GM12878 (cell line): Measurements from ENCODE around the gene PFKP. TPM values are rescaled to one million over a fixed set of nuclear protein-coding genes. Genes with fewer than 3 reads are reported as not detected.

Experiments
- ATAC-seq: fragments of 200-7000 bp; cut with Tn5 transposase; 3 replicates; pipeline ENCODE4 v1.9.1; 2020; ENCODE audit warnings: mild to moderate bottlenecking, moderate library complexity
- BruUV-seq: library from RNA; stranded (reverse); fragments of 400-500 nt; replicated peaks from 2 replicates; lab custom pipeline; 2021; lab: Mats Ljungman, UMichigan
- CTCF ChIA-PET: fragments of 300-600 bp; sonication (Branson Sonifier 250); formaldehyde crosslinking; extraction: SDS; loops from one replicate; lab custom pipeline; 2021; ENCODE audit warnings: inconsistent platforms; lab: Yijun Ruan, JAX
- POLR2A ChIA-PET: fragments of 350-600 bp; formaldehyde crosslinking; extraction: SDS; loops from one replicate; lab custom pipeline; 2021; ENCODE audit warnings: inconsistent platforms; lab: Charles Lee
- RAD21 ChIA-PET: fragments of 300-600 bp; sonication (Branson Sonifier 250); formaldehyde crosslinking; loops from one replicate; lab custom pipeline; 2023; ENCODE audit warnings: antibody characterized with exemption; ENCODE audit not compliant: unreplicated experiment; lab: Charles Lee
- SMC1A ChIA-PET: fragments of 300-600 bp; sonication (Branson Sonifier 250); formaldehyde crosslinking; loops from one replicate; lab custom pipeline; 2023; ENCODE audit not compliant: unreplicated experiment, uncharacterized antibody; lab: Charles Lee
- DNase-seq: peaks from one replicate; pipeline ENCODE4 v3.0.0-alpha.2; 2011; ENCODE audit warnings: low read depth, low spot score
- FAIRE-seq: peaks from 3 replicates; lab custom pipeline; 2011; peaks lifted over from hg19 to GRCh38; lab: Jason Lieb, UNC
- H2AFZ ChIP-seq: 2 replicates; pipeline ENCODE4 v1.6.0; 2011; ENCODE audit warnings: low read depth, low read length, control low read depth; ENCODE audit not compliant: control insufficient read depth
- H3K27ac ChIP-seq: 2 replicates; pipeline ENCODE4 v1.5.1; 2011; ENCODE audit warnings: control low read depth; ENCODE audit not compliant: control insufficient read depth, insufficient read depth
- H3K27me3 ChIP-seq, 2 experiments: replicated peaks in 1 of 2; 2 replicates each; pipeline versions ENCODE4 v1.6.0 to v1.6.1; 2011; ENCODE audit warnings: low read length in 1 of 2; ENCODE audit not compliant: control insufficient read depth in 2 of 2, insufficient read depth in 2 of 2
- H3K36me3 ChIP-seq, 2 experiments: 2 replicates each; pipeline ENCODE4 v1.5.1; 2011; ENCODE audit warnings: low read length in 1 of 2; ENCODE audit not compliant: control insufficient read depth in 2 of 2, insufficient read depth in 2 of 2
- H3K4me1 ChIP-seq: 2 replicates; pipeline ENCODE4 v1.6.1; 2011; ENCODE audit warnings: mild to moderate bottlenecking, low read length, moderate library complexity, mixed read lengths; ENCODE audit not compliant: control insufficient read depth, insufficient read depth
- H3K4me2 ChIP-seq: 2 replicates; pipeline ENCODE4 v1.6.0; 2011; ENCODE audit warnings: control low read depth; ENCODE audit not compliant: control insufficient read depth, insufficient read depth
- H3K4me3 ChIP-seq: fragments of 200-600 bp; sonication (generic); 2 replicates; pipeline ENCODE4 v1.5.1; 2016
- H3K79me2 ChIP-seq: 2 replicates; pipeline ENCODE4 v1.6.0; 2011; ENCODE audit warnings: low read length; ENCODE audit not compliant: control insufficient read depth, insufficient read depth
- H3K9ac ChIP-seq: 2 replicates; pipeline ENCODE4 v1.8.0; 2011; ENCODE audit warnings: low read length, control low read depth, mixed read lengths; ENCODE audit not compliant: control insufficient read depth, insufficient read depth
- H3K9me3 ChIP-seq: replicated peaks from 3 replicates; pipeline ENCODE4 v1.5.1; 2011; ENCODE audit warnings: mild to moderate bottlenecking, low read length; ENCODE audit not compliant: control insufficient read depth, insufficient read depth
- H4K20me1 ChIP-seq: 2 replicates; pipeline ENCODE4 v1.6.0; 2011; ENCODE audit not compliant: control insufficient read depth, insufficient read depth
- CEBPZ ChIP-seq: fragments of 150-350 bp; IDR thresholded peaks from 2 replicates; pipeline ENCODE4 v1.6.1; 2016; ENCODE audit warnings: low read depth, low read length
- CUX1 ChIP-seq: IDR thresholded peaks from 2 replicates; pipeline ENCODE4 v1.6.1; 2012; ENCODE audit warnings: improper control_type of control experiment, low read depth, low read length; ENCODE audit not compliant: insufficient replicate concordance
- EZH2 ChIP-seq: IDR thresholded peaks from 2 replicates; pipeline ENCODE4 v1.6.1; 2012; ENCODE audit warnings: low read depth, mild to moderate bottlenecking, control low read depth, inconsistent platforms, low read length, borderline replicate concordance; ENCODE audit not compliant: control insufficient read depth
- IKZF2 ChIP-seq, 2 experiments: fragments of 450-650 bp; IDR thresholded peaks; 2 replicates each; pipeline ENCODE4 v1.6.1; 2017; ENCODE audit warnings: mild to moderate bottlenecking in 2 of 2, moderate library complexity in 2 of 2
- RAD21 ChIP-seq: IDR thresholded peaks from 2 replicates; pipeline ENCODE4 v1.6.1; 2011; ENCODE audit warnings: mild to moderate bottlenecking, low read depth, low read length, moderate library complexity; ENCODE audit not compliant: insufficient read depth
- SMAD1 ChIP-seq: fragments of 450-650 bp; IDR thresholded peaks from 2 replicates; pipeline ENCODE4 v1.6.1; 2018; ENCODE audit warnings: mild to moderate bottlenecking, low read depth; ENCODE audit not compliant: partially characterized antibody
- SMARCA5 ChIP-seq: fragments of 450-650 bp; IDR thresholded peaks from 2 replicates; pipeline ENCODE4 v1.6.1; 2017; ENCODE audit warnings: mild to moderate bottlenecking
- SPI1 ChIP-seq: IDR thresholded peaks from 2 replicates; pipeline ENCODE4 v1.6.1; 2011; ENCODE audit warnings: low read depth, mild to moderate bottlenecking, low read length, moderate library complexity, borderline replicate concordance; ENCODE audit not compliant: insufficient read depth
- SREBF1 ChIP-seq: IDR thresholded peaks from 2 replicates; pipeline ENCODE4 v1.6.1; 2012; ENCODE audit warnings: mild to moderate bottlenecking, low read length
- ZBED1 ChIP-seq: IDR thresholded peaks from 2 replicates; pipeline ENCODE4 v1.6.1; 2016; ENCODE audit warnings: borderline replicate concordance
- ZBTB4 ChIP-seq: fragments of 450-650 bp; formaldehyde crosslinking; IDR thresholded peaks from 2 replicates; pipeline ENCODE4 v1.4.0; 2022; ENCODE audit warnings: mild to moderate bottlenecking, moderate library complexity
- WGBS: methylation state at CpG from one replicate; pipeline ENCODE4 v1.1.6; 2016; ENCODE audit warnings: low lambda C conversion rate; ENCODE audit not compliant: insufficient replicate concordance, insufficient coverage; ENCODE audit errors: missing lambda C conversion rate; 5-methylcytosine and 5-hydroxymethylcytosine counted together
- in situ Hi-C: fragments of 300-500 bp; cut with MboI; formaldehyde crosslinking; loops from 9 replicates; pipeline ENCODE4 v1.14.3; 2018; ENCODE audit warnings: mixed read lengths
- intact Hi-C: fragments of 100-400 bp; cut with micrococcal nuclease; formaldehyde crosslinking; loops from one replicate; pipeline ENCODE4 v1.14.2; 2022; ENCODE audit not compliant: unreplicated experiment
- polyA plus RNA-seq, 11 experiments: library from polyadenylated mRNA; depleted of rRNA in 4 of 11; unstranded in 6 of 11; stranded (reverse) in 5 of 11; fragments of >200 nt; fragmentation: Nextera tagmentation in 4 of 11; fragmentation: Illumina TruSeq in 1 of 11; extraction: Ambion mirVana in 4 of 11; extraction: Trizol in 1 of 11; gene quantifications; 1 replicate in 1 of 11; 2 replicates in 10 of 11; pipeline versions ENCODE4 v1.2.1 to v1.2.3, GENCODE V29; 2011 to 2016; ENCODE audit warnings: inconsistent platforms in 2 of 11, missing spikeins in 2 of 11, low read depth in 1 of 11
- total RNA-seq, 4 experiments: library from RNA; depleted of rRNA in 3 of 4; stranded (reverse); fragments of >200 nt in 3 of 4; fragmentation: Illumina TruSeq in 1 of 4; extraction: Trizol in 1 of 4; gene quantifications; 2 replicates each; pipeline versions ENCODE4 v1.2.1 to v1.2.3, GENCODE V29; 2013 to 2021

The PFKP gene
- total and polyA plus RNA-seq, 10 of the 15 experiments (the other 5 are each of a cell fraction or from before 2014, with no cell fraction given): 27.0 to 145 (median 95.7) TPM

GRCh38 chr10:3076138-3076537, 8.8 kb downstream of the PFKP start (continued):
- no peak for TF ChIP-seq CUX1
- TF ChIP-seq SMARCA5: no peak

GRCh38 chr10:3077509-3077908, 10.2 kb downstream of the PFKP start:
- Histone ChIP-seq H3K4me2 (no peak overlapping the region), H3K9me3 (no peaks in the 10 kb centered on the region), H2AFZ (no peak overlapping the region), H3K27ac (no peak overlapping the region), H3K36me3 (peaks cover 8 to 17% of the 10 kb centered on the region in 2 experiments), H3K4me1 (peaks cover 3% of the 10 kb centered on the region; the same call in 1 of the 2 replicates), H3K27me3 (no peaks in the 10 kb centered on the region), H4K20me1 (peaks cover 24% of the 10 kb centered on the region), H3K4me3 (no peak overlapping the region), H3K9ac (no peak overlapping the region), H3K79me2 (peaks cover 61% of the 10 kb centered on the region)
- POLR2A ChIA-PET: interaction anchor here (0.6 kb wide), 1 partner anchor 1188 kb away, joined by 3 read pairs; no protein-coding TSS in a partner anchor
- DNase-seq (no peak), FAIRE-seq (no peak), ATAC-seq (no peak)
- in situ Hi-C loops: no loop called here
- intact Hi-C loops: no loop called here
- no TSS peak for BruUV-seq
- WGBS: 98% methylated on average over 5 of the region's 5 CpGs
- RAD21 ChIA-PET: no interaction called here
- SMC1A ChIA-PET: no interaction called here
- CTCF ChIA-PET: no interaction called here
- no peak for TF ChIP-seq CEBPZ
- TF ChIP-seq SREBF1: no peak
- TF ChIP-seq IKZF2 (IDR thresholded peaks at IDR 0.05): no peak
- TF ChIP-seq SPI1: no peak
- no peak for TF ChIP-seq SMAD1
- no peak for TF ChIP-seq ZBED1
- TF ChIP-seq EZH2: no peak
- TF ChIP-seq RAD21: no peak
- no peak for TF ChIP-seq ZBTB4 (CRISPR knock-in tag)
